ENCODE data around the gene LCN10. TPM values are rescaled to one million over a fixed set of nuclear protein-coding genes. Genes with fewer than 3 reads are reported as not detected.
A peak's percentile ranks its signal among the peaks of the same experiment; 100 is the strongest.

The LCN10 gene
- total RNA-seq, 1 donor from 2014 or later, result 7.7 TPM

- ATAC-seq (ENCODE audit: poor library complexity), result no peak
- intact Hi-C loops (cut with DNase I), result no loop called here
- no peak for DNase-seq
Observed at GRCh38 chr9:136696502-136696901, 46.2 kb downstream of the LCN10 start.

- no peak for ATAC-seq (ENCODE audit: poor library complexity)
- no peak for DNase-seq
- intact Hi-C loops (cut with DNase I), result no loop called here
Observed at GRCh38 chr9:136695955-136696354, 46.8 kb downstream of the LCN10 start.

- ATAC-seq (ENCODE audit: poor library complexity) (peak; percentile 55), DNase-seq (no peak)
- intact Hi-C loops (cut with DNase I), result no loop called here
Observed at GRCh38 chr9:136695435-136695895, 47.3 kb downstream of the LCN10 start.

DNA sequence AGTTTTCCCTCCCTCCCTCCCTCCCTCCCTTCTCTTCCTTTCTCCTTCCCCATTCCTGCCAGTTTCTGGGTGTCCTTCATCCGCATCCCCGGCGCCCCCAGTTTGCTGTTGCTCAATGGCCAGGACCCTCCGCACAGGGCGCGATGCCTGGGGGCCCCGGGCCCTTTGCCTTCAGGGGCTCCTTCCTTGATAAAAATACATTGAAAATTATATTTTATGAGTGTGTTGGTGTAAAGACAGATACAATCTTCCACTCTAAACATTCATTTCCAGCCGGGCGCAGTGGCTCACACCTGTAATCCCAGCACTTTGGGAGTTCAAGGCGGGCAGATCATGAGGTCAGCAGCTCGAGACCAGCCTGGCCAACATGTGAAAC, 47.9 kb downstream of the LCN10 start:
- ATAC-seq (ENCODE audit: poor library complexity) (no peak), DNase-seq (no peak)
- intact Hi-C loops (cut with DNase I), result no loop called here

GRCh38 chr9:136694163-136694871, 48.4 kb downstream of the LCN10 start:
- peak; percentile 50 for ATAC-seq (ENCODE audit: poor library complexity)
- intact Hi-C loops (cut with DNase I), result no loop called here
- peak; percentile 79 for DNase-seq

GRCh38 chr9:136693490-136694162, 49.1 kb downstream of the LCN10 start:
- DNase-seq (no peak), ATAC-seq (ENCODE audit: poor library complexity) (no peak)
- intact Hi-C loops (cut with DNase I), result no loop called here

DNA sequence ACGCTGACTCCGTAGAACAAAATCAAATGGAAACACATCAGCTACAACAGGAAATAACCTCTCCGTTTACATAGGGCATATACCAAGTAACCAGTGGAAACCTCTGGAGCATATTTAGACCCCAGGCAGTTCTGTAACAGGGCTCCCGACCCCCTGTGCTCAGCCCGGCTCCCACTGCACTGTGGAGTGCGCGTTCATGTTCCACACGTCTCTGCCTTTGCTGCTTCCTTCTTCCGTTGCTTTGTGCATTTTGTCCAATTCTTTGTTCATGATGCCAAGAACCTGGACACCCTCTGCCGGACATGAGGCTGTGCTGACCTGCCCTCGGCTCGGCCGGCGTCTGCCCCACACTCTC, 49.6 kb downstream of the LCN10 start:
- DNase-seq (no peak), ATAC-seq (ENCODE audit: poor library complexity) (no peak)
- intact Hi-C loops (cut with DNase I), result no loop called here

- intact Hi-C loops (cut with DNase I), result no loop called here
- DNase-seq (no peak), ATAC-seq (ENCODE audit: poor library complexity) (no peak)
Observed at GRCh38 chr9:136692185-136693134, 50.3 kb downstream of the LCN10 start.

DNA sequence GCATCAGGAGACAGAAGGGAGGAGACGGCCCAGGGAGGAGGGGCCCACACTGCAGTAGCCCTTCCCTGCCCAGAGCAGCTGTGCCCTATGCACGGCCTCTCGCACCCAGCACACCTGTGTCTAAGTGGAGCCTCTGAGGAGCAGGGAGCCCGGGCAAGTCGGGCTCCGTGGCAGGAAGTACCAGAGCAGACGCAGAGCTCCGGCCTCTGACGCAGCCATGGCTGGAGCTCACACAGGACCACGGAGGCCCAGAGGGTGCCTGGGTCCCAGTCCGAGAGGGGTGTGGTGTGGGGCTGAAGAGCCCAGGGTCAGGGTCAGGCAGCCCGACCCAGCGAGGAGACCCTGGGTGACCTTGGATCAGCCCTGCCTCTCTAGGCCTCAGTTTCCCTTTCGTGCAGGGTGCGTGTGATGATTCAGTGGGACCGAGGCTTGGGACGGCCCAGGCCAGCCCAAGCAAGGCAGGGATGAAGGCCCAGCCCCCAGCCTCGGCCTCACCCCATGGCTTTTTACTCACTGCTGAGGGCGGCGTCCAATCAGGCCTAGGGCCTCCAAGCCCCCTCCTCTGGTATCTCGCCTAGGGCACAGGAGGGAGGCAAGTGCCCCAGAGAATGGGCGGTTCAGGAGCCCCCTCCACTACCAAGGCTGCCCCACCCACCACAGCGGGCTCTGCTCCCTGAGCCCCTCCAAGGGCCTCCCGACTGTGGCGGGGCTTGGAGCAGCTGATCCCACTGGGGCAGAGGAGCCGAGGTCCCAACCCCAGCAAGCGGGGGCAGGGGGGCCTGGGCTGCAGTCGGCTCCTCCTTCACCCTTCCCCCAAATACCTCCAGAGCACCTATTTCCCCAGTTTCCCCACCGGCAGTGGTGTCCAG, 51.2 kb downstream of the LCN10 start:
- DNase-seq (no peak), ATAC-seq (ENCODE audit: poor library complexity) (no peak)
- intact Hi-C loops (cut with DNase I), result no loop called here

DNA sequence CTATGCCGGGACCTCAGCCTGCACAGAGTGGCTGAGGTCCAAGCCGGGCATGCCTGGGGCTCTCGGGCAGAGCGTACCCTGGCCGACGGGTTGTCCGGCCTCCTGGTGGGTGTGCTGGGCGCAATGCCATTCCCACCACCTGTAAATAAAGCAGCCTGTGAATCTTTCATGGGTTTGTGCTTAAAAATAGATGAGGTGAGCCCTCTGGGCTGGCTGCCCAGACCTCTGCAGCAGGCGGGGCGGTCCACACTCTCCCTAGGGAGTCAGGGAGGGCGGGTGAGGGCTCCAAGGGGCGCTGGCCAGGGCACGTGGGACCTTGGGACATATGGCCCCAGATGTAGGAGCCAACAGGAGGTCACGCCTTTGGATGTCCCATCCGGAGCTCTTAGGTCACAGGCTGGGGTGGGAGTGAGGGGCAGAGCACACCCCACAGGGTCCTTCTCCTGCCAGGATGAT, 51.9 kb downstream of the LCN10 start:
- intact Hi-C loops (cut with DNase I), result no loop called here
- DNase-seq (peak; percentile 82), ATAC-seq (ENCODE audit: poor library complexity) (peak; percentile 36)

GRCh38 chr9:136690104-136690805, 52.5 kb downstream of the LCN10 start:
- DNase-seq (peak; percentile 88), ATAC-seq (ENCODE audit: poor library complexity) (peak; percentile 50)
- intact Hi-C loops (cut with DNase I), result no loop called here

- no peak for DNase-seq
- intact Hi-C loops (cut with DNase I), result loop anchor here (5.0 kb wide), 1 partner anchor 38 kb away; no protein-coding TSS in a partner anchor
- no peak for ATAC-seq (ENCODE audit: poor library complexity)
Observed at GRCh38 chr9:136689108-136689460, 53.7 kb downstream of the LCN10 start.

DNA sequence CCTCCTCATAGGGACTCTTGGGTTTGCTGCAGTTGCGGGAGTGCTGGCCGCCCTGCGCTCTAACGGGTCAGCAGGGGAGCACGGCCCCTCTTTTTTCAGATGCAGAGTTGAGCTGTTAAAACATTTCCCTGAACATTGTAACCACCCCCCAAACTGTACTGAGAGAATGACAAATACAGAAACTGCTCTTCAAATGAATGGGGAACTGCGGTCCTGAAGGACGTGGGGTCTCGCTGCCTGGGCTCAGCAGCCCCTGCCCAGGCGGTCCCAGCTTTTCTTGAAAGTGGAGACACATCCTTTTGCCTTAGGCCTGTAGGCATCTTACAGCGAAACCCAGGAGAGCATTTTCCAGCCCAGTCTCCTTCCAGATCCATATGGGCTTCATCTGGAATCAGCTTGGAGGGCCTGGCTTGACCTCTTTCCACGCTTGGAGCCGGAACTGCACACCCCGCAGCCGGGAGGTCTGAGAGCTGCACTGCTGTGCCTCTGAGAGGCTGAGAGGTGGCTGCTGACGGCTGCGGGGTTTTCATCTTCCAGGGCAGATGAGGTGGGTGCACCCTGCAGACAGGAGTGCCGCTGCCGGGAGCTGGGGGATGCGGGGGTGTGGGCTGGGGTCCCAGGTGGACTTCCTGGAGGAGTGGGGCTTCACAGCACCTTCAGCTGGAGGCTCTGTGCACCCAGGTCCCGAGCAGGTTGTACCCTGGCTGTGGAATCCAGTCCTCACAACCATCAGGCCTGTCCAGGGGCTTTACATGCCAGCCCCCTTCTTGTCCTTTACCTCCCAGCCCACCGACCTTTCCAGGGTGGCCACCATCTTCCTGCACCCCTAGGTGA, 54.2 kb downstream of the LCN10 start:
- no peak for DNase-seq
- no peak for ATAC-seq (ENCODE audit: poor library complexity)
- intact Hi-C loops (cut with DNase I), result loop anchor here (5.0 kb wide), 1 partner anchor 39 kb away; no protein-coding TSS in a partner anchor
